ENCODE measurements around the gene KRTAP2-3. TPM values are rescaled to one million over a fixed set of nuclear protein-coding genes. Genes with fewer than 3 reads are reported as not detected.
"Not testable (repeated sequence)": the region's sequence is repeated elsewhere in the genome, so short reads cannot be mapped to it uniquely, and the experiment has no call there.

KRTAP2-3 gene
- polyA plus RNA-seq, 1 donor, result not detected

- DNase-seq (ENCODE audit: low read depth), result no peak
Observed at GRCh38 chr17:41067281-41067680, 7.4 kb upstream of the KRTAP2-3 start.

DNA sequence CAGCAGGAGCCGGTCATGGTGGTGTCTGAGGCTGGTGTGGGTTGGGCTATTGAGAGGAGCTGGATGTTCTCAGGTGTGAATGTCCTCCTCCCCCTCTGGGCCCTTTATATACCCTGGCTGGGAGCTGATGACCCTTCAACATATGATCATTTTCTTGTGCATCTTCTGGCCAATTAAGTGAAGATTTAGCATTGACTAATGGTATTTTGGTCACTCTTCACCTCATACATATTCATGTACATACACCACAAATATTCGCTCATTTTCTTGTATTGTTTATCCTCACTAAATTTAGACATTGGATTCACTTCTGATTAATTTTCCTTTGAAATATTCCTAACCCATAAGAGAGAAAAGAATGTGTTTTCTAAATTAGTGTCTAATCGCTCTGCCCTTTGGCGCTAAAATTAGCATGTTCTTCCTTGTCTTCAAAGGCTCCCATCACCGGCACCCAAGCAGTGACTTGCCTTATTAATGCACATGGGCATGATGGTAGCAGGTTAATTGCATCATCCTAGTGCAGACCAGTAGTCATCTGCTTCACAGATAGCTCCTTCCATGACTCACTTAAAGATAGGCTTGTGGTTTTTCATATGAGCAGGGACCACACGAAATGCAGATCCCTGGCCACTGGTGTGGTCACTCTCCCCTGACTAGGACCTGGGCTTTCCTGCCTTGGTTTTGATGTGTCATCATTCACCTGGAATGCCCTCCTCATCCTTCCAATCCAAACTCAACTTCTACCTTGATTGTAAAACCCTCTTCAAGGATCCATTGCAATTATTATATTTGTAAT, 6.1 kb upstream of the KRTAP2-3 start, which contains the start of gene KRTAP2-4:
Gene KRTAP2-4, minus strand, starts transcription at position 51 of the 796 bp plus-strand sequence. Its CDS starts 34 bp downstream, at position 17.
- DNase-seq (ENCODE audit: low read depth), result no peak

- not testable (repeated sequence) for DNase-seq (ENCODE audit: low read depth)
Observed at GRCh38 chr17:41065016-41065689, 5.2 kb upstream of the KRTAP2-3 start.

- DNase-seq (ENCODE audit: low read depth), result no peak
Observed at GRCh38 chr17:41064301-41064700, 4.4 kb upstream of the KRTAP2-3 start.

- DNase-seq (ENCODE audit: low read depth), result no peak
Observed at GRCh38 chr17:41063449-41063848, 3.5 kb upstream of the KRTAP2-3 start.

DNA sequence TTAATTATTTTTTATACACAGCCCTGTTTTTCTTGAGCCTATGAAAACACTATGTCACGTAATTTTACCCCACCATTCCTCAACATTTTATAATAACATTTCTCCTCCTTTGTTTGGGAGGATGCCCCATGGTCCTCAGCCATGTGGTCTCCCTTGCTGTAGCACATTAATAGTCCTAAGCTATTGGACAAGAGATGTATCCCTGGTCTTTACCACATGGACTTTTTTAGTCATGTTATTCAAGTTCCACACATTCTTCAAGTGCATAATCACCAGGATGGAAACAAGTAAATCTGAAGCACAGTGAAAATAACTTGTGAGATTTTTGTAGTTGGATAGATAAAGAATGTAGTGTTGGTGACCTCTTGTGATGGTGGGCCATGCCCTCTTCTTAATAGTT, 2.0 kb upstream of the KRTAP2-3 start:
- no peak for DNase-seq (ENCODE audit: low read depth)

DNA sequence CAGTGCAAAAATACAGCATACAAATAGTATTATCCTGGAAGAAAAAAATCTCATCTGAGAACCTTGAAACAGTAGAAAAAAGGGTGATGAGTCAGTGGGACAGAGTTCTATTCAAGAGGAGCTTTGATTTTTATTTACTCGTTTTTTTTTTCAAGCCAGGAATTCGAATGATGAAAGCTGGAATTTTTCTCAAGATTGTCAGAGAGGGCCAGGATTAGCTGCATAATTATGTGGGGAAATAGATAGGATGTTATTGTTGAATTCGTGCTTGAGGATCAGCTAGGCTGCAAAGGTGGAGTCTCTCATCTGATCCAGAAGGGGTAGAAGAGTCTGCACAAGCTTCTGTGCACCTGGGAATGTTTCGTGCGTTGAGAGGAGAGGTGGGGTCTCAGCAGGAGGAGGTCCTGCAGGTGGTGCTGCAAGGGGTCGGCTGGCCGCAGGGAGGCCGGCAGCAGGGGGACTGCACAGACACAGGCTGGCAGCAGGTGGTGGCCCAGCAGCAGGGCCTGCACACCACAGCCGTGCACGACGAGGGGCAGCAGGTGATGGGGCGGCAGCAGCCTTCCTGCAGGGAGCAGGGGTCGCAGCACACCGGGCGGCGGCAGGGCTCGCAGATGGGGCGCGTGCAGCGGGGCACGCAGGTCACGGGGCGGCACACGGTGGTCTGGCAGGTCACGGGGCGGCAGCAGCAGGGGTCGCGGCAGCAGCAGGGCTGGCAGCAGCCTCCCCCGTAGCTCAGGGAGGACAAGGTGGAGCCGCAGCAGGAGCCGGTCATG, 450 bp downstream of the KRTAP2-3 start:
- not testable (repeated sequence) for DNase-seq (ENCODE audit: low read depth)

DNA sequence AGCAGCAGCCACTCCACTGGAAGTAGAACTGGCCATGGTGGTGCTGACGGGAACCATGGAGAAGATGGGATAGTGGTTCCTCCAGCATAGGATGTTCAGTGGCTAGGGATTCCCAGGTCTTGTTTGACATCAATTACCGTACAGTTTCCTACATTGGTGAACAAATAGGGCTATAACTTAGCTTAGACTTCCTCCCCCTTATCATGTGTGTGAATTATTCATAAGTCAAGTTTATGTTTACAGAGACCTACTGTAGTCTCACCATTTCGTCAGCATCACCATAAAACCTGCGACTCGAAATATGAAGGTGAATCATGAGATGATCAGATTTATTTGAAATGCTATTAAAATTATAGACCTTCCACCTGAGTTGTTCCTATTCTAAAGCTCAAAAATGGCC, 1.2 kb downstream of the KRTAP2-3 start:
- no peak for DNase-seq (ENCODE audit: low read depth)

DNA sequence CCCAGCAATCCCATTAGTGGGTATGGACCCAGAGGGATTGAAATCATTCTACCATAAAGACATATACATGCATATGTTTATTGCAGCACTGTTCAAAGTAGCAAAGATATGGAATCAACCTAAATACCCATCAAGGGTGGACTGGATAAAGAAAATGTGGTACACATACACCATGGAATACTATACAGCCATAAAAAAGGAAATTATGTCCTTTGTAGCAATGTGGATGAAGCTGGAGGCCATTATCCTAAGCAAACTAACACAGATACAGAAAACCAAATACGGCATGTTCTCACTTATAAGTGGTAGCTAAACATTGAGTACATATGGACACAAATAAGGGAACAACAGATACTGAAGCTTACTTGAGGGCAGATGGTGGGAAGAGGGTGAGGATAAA, 2.4 kb downstream of the KRTAP2-3 start:
- DNase-seq (ENCODE audit: low read depth), result no peak

DNA sequence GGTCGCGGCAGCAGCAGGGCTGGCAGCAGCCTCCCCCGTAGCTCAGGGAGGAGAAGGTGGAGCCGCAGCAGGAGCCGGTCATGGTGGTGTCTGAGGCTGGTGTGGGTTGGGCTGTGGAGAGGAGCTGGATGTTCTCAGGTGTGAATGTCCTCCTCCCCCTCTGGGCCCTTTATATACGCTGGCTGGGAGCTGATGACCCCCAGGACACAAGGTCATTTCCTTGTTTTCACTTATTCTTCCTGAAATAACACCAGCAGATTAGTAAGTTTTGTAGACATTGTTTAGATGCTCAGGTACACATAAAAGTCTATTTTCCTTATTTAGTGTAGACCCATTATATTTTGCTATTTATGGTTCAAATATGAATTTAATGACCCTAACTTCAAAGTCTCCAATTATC, 4.8 kb downstream of the KRTAP2-3 start, which contains the start of gene KRTAP2-2:
Gene KRTAP2-2, minus strand, starts transcription at position 101 of the 400 bp plus-strand sequence. Its CDS starts 19 bp downstream, at position 82.
- not testable (repeated sequence) for DNase-seq (ENCODE audit: low read depth)

DNA sequence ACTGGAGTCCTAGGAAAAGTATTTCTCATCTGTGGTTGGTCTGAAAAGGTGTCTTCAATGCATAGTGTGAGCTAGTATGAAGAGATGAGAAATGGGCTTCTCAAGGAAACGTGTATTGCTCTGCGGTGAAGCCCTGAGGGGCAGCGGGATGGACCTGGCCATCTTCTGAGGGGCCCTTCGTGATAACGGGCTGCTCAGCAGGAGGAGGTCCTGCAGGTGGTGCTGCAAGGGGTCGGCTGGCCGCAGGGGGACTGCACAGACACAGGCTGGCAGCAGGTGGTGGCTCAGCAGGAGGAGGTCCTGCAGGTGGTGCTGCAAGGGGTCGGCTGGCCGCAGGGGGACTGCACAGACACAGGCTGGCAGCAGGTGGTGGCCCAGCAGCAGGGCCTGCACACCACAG, 5.4 kb downstream of the KRTAP2-3 start:
- not testable (repeated sequence) for DNase-seq (ENCODE audit: low read depth)

DNA sequence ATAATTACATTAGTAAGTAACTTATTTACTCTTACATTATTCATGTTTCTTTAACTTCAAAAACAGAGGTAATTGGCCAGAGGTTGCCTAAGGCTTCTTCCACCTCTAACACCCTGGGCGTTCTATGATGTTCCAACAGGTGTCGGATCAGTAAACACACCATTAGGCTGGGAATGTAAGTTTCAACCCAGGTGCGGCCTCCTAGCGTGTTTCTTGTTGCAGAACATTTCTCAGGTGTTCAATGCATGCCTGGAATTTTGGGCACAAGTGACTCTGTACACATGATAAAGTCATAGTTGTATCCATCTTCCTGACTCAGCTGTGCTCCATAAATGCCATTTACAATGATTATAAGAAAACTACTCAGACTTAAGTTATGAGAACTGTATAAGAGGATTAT, 5.9 kb downstream of the KRTAP2-3 start:
- no peak for DNase-seq (ENCODE audit: low read depth)

- DNase-seq (ENCODE audit: low read depth), result no peak
Observed at GRCh38 chr17:41052566-41052965, 7.3 kb downstream of the KRTAP2-3 start.

DNA sequence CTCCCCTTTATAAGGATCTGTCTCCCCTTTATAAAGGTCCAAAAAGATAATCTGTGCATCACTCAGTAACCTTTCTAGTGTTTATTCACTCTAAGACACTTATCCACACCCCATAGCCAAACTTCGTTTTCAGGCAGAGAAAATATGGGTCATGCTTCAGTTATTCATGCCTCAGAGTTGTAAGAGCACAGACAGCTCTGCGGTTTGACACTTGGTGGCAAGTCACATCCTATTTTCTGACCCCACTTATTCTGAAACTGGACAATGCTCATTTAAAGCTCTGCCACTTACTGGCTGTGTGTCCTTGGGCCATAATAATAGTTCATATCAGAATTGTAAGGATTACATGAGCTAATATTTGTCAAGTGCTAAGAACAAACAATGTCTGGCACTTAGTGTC, 10.8 kb downstream of the KRTAP2-3 start:
- DNase-seq (ENCODE audit: low read depth), result no peak

- no peak for DNase-seq (ENCODE audit: low read depth)
Observed at GRCh38 chr17:41048441-41048840, 11.5 kb downstream of the KRTAP2-3 start.

DNA sequence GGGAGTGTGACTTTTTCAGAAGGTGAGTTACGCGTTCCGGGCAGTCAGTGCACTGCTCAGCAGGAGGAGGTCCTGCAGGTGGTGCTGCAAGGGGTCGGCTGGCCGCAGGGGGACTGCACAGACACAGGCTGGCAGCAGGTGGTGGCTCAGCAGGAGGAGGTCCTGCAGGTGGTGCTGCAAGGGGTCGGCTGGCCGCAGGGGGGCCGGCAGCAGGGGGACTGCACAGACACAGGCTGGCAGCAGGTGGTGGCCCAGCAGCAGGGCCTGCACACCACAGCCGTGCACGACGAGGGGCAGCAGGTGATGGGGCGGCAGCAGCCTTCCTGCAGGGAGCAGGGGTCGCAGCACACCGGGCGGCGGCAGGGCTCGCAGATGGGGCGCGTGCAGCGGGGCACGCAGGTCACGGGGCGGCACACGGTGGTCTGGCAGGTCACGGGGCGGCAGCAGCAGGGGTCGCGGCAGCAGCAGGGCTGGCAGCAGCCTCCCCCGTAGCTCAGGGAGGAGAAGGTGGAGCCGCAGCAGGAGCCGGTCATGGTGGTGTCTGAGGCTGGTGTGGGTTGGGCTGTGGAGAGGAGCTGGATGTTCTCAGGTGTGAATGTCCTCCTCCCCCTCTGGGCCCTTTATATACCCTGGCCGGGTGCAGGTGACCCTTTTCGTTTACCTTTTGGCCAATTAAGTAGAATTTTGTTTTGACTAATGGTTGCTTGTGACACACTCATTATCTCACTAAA, 13.0 kb downstream of the KRTAP2-3 start, which contains the start of gene KRTAP2-1:
Gene KRTAP2-1, minus strand, starts transcription at position 582 of the 731 bp plus-strand sequence. Its CDS starts 49 bp downstream, at position 533.
- DNase-seq (ENCODE audit: low read depth), result not testable (repeated sequence)

DNA sequence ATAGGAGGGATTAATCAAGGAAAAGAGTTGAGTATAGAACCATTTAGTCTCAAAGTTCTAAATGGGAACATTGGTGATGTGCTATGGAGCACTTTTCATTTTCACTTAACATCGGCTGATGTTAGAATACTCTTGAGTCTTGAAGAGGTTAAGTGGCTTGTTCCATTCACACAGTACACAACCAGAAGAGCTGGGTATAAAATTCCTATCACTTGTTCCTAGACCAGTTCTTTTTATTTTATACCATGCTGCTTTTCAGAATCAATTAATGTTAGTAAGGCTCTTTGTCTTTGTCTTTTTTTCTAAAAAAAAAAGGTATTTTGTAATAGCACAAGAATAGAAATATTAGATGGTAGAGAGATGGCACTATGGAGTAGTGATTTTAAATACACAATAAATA, 17.0 kb downstream of the KRTAP2-3 start:
- no peak for DNase-seq (ENCODE audit: low read depth)

DNA sequence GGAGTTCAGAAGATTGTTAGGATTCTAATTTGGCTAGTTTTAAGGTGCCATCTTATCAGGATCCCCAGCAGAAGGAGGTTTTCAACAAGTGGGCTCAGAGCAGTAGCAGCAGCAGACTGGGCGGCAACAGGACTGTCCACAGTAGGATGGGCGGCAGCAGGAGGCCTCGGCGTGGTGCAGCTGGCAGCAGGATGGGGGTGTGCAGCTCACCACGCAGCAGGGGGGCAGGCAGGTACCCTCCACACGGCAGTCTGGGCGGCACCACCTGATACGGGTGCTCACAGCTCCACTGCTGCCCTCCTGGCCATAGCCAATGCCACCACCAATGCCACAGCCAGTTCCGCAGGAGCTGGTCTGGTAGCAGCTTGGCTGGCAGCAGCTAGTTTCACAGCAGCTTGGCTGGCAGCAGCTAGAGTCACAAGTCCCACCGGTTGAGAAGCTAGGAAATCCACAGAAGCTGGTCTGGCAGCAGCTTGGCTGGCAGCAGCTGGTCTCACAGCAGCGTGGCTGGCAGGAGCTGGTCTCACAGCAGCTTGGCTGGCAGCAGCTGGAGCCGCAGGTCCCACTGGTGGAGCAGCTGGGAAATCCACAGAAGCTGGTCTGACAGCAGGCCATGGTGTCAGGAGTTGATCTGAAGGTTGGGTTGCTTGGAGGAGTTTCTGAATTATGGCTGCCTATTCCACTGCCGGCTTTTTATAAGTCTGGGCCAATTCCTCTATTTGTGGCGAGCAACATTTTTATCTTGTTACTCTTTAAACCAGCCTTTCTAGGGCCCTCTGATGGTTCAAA, 18.9 kb downstream of the KRTAP2-3 start, which contains the start of gene KRTAP1-1:
Gene KRTAP1-1, minus strand, starts transcription at position 668 of the 789 bp plus-strand sequence. Its CDS starts 53 bp downstream, at position 615.
- DNase-seq (ENCODE audit: low read depth), result not testable (repeated sequence)

DNA sequence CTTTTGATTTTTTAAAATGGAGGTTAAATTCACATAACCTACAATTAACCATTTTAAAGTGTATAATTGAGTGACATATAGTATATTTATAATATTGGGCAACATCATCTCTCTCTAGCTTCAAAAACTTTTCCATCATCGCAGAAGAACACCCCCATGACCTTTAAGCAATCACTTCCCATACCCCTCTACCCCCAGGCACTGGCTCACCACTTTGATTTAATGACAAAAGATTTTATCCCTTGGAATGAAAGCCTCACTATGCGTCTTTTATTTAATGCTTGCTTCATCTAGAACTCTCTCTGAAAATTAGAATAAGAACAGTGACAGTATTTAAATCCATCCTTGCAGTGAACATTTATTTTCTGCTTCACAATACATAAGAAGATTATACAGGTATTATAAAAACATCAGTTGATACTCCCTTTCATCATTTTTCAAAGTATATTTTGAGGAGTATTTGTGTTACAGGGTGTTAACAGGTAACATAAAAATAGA, 22.0 kb downstream of the KRTAP2-3 start:
- no peak for DNase-seq (ENCODE audit: low read depth)

DNA sequence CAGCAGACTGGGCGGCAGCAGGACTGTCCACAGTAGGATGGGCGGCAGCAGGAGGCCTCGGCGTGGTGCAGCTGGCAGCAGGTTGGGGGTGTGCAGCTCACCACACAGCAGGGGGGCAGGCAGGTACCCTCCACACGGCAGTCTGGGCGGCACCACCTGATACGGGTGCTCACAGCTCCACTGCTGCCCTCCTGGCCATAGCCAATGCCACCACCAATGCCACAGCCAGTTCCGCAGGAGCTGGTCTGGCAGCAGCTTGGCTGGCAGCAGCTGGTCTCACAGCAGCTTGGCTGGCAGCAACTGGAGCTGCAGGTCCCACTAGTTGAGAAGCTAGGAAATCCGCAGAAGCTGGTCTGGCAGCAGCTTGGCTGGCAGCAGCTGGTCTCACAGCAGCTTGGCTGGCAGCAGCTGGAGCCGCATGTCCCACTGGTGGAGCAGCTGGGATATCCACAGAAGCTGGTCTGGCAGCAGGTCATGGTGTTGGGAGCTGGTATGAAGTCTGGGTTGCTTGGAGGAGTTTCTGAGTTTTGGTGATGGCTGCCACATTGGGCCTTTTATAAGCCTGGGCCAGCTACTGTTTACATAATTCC, 25.5 kb downstream of the KRTAP2-3 start, which contains the start of gene KRTAP1-3:
Gene KRTAP1-3, minus strand, starts transcription at position 529 of the 590 bp plus-strand sequence. Its CDS starts 53 bp downstream, at position 476.
- DNase-seq (ENCODE audit: low read depth), result not testable (repeated sequence)
